HG02623 (cell line): Measurements from ENCODE around the gene AACS.
A peak's percentile ranks its signal among the peaks of the same experiment; 100 is the strongest.
"Not testable (repeated sequence)": the region's sequence is repeated elsewhere in the genome, so short reads cannot be mapped to it uniquely, and the experiment has no call there.

Source experiments
- ATAC-seq: cut with Tn5 transposase; IDR thresholded peaks from one replicate; pipeline ENCODE4 v1.9.1; 2021; ENCODE audit warnings: moderate library complexity; ENCODE audit not compliant: unreplicated experiment

AACS gene, protein sequence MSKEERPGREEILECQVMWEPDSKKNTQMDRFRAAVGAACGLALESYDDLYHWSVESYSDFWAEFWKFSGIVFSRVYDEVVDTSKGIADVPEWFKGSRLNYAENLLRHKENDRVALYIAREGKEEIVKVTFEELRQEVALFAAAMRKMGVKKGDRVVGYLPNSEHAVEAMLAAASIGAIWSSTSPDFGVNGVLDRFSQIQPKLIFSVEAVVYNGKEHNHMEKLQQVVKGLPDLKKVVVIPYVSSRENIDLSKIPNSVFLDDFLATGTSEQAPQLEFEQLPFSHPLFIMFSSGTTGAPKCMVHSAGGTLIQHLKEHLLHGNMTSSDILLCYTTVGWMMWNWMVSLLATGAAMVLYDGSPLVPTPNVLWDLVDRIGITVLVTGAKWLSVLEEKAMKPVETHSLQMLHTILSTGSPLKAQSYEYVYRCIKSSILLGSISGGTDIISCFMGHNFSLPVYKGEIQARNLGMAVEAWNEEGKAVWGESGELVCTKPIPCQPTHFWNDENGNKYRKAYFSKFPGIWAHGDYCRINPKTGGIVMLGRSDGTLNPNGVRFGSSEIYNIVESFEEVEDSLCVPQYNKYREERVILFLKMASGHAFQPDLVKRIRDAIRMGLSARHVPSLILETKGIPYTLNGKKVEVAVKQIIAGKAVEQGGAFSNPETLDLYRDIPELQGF

DNA sequence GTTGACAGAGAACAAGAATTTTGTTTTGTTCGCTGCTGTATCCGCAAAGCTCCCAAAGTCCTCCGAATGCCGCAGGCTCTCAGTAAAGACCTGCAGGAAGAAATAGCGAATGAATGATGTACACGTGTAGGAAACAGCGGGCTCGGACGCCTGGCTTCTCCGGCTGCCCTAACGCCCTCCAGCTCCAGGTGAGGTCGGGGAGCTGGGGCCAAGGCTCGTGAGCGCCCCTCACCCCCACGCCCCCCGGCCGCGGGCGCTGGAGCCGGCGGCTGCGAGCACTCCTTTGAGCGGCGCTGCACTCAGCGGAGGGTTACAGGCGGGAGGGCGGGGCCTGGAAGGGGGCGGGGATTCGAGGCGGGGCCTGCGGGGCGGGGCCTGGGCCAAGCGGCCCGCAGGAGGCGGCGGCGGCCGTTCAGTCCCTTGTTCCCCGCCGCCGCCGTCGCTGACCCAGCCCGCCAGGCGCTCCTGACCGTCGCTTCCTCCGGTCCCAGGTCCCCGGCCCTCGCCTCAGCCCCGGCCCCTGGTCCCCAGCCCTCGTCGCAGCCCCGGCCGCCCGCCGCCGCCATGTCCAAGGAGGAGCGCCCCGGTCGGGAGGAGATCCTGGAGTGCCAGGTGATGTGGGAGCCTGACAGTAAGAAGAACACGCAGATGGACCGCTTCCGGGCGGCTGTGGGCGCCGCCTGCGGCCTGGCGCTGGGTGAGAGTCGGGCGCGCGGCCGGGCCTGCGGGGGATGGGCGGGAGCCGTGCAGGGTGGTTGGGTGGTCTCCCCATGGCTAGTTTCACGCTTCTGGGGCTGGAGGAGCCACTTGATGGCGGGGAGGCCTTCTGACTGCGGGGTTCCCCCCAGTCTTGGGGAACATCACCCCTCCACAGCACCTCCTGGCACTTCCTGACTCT, at the start of gene AACS:
Gene AACS, plus strand, starts transcription at position 415 of the 898 bp plus-strand sequence. Its CDS starts 150 bp downstream, at position 565.
- peak; percentile 92 for ATAC-seq

DNA sequence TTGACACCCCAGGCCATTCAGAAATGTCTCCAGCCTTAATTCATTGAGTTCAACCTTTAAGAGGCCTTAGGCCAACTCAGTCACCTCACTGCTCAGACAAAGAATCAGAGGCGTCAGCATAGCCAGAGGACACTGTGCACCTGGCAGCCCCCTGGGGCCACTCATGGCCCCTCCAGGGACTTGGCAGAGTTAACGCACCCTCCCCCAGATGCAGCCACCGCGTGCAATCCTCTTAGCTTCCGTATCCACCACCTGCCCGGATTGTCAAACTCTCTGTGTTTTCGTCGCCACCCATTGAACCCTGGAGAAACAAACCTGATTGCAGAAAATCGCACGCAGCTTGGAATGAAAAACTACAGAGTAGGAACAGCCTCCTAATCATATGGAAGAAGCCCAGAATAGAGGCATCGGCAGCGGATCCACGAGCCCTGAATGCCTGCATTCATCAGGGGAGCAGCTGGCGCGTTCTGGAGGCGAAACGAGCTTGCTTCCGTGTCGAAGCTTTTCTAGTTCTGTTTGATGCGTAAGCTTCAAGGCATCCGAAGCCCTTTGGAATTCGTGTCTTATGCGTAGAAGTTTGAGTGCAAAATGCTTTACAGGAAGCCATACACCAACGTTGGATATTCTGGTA, 49.4 kb upstream of the AACS start:
- ATAC-seq: no peak

DNA sequence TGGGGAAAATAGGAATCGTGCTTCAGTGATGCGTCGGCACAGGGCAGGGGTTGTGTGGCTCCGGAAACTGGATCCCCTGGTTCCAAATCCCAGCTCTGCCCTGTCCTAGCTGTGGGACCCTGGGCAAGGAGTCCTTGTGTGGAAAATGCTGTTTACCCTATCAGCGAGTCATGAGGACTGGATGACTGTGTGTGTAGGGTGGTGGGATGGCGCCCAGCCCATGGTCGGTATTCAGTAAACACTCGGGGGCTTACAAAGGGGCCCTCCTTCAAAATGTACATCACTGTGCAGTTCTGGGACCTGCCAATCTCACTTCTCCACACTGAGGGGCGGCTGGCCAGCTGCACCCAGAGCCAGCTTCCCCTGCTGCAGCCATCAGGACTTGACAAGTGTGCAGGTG, 47.4 kb upstream of the AACS start:
- no peak for ATAC-seq

DNA sequence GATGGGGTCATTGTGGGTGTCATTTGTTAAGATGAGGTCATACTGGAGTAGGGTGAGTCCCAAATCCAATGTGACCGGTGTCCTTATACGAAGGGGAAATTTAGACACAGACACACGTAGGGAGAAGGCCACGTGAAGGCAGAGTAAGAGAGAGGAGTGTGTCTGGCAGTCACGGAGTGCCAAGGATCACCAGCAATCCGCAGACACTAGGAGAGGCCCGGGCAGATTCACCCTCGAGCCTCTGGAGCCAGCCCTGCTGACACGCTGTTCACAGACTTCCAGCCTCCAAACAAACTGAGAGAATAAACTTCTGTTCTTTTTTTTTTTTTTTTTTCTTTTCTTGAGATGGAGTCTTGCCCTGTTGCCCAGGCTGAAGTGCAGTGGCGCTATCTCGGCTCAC, 46.9 kb upstream of the AACS start:
- ATAC-seq: no peak

DNA sequence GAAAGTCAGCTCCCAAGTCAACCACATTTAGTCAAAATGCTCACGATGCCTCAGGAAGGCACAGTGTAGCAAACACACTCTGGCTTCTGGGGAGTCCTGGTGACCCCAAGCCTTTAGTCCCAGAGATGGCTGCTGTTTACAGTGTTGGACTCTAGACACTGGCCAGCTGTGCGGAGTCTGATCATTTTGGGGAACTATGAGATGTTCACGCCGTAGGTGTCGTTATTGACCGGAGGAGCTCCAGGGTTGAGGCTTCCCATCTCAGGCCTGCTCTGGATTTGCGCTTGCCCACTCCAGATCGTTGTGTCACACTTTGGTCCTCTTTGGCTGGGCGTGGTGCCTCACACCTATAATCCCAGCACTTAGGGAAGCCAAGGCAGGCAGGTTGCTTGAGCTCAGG, 44.1 kb upstream of the AACS start:
- ATAC-seq: no peak

DNA sequence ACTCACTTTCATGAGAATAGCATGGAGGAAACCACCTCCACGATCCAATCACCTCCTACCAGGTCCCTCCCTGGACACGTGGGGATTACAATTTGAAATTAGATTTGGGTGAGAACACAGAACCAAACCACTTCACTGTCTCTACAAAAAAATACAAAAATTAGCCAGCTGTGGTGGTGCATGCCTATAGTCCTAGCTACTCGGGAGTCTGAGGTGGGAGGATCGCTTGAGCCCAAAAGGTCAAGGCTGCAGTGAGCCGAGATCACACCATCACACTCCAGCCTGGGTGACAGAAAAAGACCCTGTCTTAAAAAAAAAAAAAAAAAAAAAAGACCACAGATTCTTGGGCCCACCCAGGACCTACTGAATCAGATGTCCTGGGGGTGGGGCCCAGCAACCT, 43.5 kb upstream of the AACS start:
- no peak for ATAC-seq

DNA sequence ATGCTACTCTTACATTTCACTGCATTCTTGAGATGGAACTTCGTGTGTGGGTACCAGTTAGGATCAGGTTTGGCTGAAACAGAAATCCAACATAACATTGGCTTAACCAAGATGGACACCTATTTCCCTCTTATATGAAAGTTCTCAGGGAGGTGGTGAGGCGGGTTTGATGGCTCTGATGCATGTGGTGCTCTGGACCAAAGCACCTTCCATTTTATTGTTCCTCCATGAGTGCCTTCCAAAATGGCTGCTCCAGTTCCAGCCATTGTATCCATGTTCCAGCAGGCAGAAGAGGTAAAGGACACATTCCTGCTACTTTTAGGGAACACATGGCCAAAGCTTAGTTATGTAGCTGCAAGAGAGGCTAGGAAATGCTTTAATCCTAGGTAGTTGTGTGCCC, 42.2 kb upstream of the AACS start:
- no peak for ATAC-seq

DNA sequence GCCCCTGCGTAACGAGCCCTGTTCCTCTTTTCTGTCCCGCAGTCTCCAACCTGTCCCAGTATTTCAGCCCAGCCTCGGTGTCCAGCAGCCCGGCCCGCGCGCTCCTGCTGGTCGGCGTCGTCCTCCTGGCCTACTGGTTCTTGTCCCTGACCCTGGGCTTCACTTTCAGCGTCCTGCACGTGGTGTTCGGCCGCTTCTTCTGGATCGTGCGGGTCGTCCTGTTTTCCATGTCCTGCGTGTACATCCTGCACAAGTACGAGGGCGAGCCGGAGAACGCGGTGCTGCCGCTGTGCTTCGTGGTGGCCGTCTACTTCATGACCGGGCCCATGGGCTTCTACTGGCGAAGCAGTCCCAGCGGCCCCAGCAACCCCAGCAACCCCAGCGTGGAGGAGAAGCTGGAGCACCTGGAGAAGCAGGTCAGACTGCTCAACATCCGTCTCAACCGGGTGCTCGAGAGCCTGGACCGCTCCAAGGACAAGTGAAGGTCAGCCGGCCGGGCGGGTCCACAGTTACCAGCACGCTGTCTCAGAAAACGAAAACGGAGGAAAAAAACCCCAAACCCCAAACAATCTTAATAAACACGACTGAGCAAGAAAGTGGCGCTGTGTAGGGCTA, 40.2 kb upstream of the AACS start:
- ATAC-seq: no peak

DNA sequence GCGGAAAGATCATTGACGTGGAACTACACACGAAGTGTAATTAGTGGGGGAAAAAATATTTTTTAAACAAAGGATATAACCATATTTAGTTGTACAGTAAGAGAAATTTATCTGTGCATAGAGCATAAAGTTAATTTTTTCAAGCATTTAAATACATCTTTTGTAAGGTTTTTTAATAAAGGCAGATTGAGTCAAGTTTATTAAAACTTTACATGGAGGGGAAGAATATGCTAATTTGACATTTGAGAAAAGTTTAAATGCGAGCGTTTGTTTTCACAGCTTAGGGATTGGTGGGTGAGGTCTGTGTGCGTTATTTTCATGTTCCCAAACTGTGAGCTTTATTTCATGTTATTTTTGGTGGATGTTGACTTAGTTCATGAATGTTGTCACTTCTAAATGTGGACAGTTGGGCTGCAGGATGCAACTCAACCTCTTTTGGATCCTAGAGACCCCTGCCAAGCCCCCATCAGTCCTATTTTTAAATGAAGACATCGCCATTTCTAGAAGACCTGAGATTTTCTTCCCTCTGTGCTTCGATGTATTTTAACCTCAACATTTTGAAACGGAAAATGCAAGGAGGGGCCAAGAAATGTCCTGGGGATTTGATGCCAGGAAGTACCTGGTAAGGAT, 39.5 kb upstream of the AACS start:
- no peak for ATAC-seq

DNA sequence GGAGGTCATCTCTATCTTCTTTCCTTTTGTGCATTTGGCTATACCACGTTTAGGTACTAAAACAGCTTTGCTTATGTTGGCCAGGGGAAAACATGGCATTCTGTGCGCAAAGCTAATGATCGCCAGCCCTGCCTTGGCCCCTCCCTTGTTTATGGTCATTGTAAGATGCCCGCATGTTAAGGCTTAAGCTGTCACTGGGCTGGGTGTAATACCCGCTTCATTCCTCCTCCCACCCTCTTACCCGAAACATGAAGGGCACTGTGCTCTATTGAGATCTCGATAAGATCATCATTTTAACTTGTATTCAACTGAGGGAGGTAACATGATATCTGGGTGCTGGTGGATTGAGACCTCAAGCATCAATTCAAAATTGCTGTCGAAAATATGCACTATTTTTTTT, 37.1 kb upstream of the AACS start:
- ATAC-seq: no peak

DNA sequence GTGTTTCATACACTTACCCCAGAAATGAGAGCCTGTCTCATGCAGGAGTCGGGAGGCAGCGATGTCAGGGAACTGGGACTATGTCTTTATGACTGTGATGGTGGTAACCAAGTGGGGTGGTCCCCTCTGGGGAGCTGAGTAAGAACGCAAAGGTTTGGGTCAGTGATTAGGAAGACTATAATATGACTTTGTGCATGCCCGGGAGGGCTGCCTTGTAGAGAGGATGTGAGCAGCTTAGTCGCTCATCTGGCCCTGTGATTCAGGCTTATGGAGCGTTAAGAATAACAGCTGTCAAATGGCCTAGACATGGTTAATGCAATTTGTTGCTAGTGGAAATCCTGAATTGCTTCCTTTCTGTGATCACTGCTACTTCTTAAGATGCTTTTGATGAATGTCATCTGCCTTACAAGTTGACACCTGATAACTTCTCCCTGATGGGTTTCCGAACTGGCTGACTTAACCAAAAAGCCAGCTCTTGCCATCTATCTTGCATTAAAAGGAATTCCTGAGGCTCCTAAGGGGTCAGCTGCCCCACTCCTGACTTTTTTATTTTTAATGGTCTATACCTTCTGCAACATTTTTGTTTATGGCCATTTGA, 35.4 kb upstream of the AACS start:
- no peak for ATAC-seq

DNA sequence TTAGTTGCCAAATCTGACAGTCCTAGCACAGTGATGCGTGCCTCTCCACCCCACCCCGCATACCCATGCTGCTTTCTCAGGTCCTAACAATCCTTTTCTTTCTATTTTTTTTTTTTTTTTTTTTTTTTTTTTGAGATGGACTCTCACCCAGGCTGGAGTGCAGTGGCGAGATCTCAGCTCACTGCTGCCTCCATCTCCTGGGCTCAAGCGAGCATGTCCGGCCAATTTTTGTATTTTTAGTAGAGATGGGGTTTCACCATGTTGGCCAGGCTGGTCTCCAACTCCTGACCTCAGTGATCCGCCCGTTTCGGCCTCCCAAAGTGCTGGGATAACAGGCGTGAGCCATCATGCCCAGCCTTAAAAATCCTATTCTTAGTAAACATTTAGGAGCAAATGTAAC, 33.8 kb upstream of the AACS start:
- ATAC-seq: not testable (repeated sequence)

DNA sequence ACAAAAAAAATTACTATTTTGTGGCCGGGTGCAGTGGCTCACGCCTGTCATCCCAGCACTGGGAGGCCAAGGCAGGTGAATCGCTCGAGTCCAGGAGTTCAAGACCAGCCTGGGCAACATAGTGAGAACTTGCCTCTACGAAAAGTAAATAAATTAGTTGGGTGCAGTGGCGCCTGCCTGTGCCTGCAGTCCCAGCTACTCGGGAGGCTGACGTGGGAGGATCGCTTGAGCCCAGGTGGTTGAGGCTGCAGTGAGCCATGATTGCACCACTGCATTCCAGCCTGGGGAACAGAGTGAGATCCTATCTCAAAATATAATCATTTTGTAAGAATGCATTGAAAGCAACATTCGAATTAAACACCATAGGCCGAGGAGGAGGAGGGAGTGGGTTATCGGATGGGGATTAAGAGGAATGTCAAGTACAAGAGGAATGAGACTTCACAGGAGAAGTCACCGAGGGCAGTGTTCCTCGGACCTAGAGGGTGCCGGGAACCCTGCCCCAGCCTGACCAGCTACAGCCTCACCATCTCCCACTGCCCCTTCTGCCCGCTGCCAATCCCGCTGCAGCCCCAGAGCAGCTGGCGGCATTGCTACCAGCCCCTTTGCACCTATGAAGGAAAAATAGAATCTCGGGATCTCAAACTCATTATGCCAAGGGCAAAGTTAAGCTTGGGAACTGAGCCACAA, 32.6 kb upstream of the AACS start:
- ATAC-seq: no peak

DNA sequence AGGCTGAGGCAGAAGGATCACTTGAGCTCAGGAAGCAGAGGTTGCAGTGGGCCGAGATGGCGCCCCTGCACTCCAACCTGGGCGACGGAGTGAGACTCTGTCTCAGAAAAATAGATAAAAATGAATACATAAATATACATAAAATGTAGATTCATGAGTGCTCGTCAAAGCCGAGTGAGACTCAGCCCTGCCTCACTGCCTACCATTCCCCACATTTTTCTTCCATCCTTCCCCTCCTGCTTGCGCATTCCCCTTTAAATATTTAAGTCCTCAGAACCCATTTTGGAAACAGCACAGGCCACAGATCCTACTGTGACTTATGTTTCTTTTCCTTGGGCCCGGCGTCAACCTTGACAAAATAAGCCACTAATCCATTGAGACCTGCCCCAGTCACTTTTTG, 31.9 kb upstream of the AACS start:
- no peak for ATAC-seq

DNA sequence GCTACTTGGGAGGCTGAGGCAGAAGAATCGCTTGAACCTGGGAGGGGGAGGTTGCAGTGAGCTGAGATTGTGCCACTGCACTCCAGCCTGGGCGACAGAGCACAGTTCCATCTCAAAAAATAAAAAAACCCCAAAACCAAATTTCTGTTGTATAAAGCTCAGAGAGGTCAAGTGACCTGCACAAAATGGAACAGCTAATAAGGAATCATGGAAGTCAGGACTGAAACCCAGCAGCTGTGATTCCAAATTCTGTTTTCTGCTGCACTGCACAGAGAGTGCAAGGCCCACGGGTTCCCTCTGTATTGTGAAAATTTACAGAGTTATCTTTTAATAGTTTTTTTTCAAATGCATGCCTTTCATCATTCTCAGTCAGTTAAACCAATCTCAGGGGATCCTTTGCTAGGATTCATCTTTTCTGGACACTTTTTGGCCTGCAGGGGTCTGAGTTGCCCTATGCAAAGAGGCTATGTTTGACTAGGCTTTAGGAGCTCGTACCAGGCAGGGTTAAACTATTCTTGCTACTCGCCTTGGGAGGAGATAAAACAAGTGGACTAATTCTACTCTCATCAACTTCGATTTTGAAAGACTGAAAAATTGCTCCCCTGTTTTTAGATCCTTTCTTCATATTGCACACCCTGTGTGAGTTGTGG, 26.1 kb upstream of the AACS start:
- ATAC-seq: no peak

DNA sequence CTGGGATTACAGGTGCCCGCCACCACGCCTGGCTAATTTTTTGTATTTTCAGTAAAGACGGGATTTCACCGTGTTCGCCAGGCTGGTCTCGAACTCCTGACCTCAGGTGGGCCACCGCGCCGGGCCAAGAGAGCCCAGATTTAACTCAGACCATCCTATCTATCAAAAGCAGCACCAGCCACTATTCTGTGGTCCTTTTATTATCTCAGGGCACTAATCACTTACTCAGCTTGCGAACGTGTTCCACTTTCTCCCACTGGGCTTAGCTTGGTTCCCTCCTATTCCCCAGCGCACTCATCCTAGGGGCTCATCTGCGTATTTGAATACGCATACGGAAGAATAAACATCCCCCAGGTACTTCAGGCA, 16.2 kb upstream of the AACS start:
- ATAC-seq: no peak

DNA sequence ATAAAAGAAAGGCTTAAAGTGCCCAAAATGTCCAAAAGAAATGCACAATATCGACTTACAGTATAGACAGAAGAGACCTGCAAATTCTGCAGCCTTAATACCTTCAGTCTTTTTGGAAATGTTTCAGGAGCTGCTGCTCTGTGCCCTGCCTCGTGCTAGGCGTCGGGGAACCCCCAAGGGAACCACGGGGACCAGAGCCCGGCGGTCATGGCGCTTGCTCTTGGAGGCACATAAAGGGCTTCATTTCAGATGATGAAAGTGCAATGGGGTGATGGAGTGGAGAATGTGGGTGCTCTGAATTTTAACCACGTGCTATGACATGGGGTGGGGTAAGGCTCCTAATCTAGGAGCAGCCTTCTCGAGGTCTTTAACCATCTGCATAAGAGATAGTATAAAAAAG, 14.8 kb upstream of the AACS start:
- no peak for ATAC-seq

DNA sequence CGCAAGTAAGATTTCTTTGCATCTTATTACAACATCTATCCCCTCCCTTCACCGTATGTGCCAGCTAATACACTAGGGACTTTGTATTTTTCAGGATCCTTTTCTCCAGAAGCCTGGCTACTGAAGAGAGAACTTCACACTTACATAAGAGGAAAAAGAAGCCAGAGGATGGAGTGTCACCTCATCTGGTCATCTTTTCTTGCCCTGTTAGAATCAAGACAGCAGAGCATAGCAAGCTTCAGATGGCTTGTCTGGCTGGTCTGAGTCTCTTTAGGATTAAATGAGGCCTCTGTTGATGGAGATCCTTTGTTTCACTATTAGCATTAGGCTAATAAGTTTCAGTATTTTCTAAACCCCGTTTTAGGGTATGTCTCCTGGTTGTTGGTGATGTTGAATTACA, 14.4 kb upstream of the AACS start:
- ATAC-seq: no peak

DNA sequence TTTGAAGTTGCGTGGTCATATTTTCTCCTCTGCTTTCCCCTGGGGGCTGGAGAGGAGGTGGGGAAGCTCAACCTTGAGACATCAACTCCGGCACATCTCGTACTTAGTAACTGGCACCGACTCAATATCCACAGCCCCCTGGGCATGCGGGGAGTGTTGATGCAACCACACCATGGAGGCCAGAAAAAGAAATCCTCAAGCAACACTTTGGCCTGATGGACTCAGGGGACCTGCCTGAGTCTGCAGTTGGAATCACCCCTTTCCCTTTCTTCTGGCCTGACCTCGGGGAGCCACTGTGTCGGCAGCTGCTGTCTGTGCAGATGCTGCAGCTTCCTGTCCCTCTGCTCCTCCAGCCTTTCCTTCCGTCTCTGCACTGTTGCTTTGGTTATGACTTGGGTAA, 11.4 kb upstream of the AACS start:
- ATAC-seq: no peak
